ENCODE data around the gene RTL10. TPM values are rescaled to one million over a fixed set of nuclear protein-coding genes. Genes with fewer than 3 reads are reported as not detected.

RTL10 gene
- total and polyA plus RNA-seq, 10 of the 15 experiments (the other 5 are each of a cell fraction or from before 2014, with no cell fraction given) = 5.3 to 18.1 (median 10.3) TPM

DNA sequence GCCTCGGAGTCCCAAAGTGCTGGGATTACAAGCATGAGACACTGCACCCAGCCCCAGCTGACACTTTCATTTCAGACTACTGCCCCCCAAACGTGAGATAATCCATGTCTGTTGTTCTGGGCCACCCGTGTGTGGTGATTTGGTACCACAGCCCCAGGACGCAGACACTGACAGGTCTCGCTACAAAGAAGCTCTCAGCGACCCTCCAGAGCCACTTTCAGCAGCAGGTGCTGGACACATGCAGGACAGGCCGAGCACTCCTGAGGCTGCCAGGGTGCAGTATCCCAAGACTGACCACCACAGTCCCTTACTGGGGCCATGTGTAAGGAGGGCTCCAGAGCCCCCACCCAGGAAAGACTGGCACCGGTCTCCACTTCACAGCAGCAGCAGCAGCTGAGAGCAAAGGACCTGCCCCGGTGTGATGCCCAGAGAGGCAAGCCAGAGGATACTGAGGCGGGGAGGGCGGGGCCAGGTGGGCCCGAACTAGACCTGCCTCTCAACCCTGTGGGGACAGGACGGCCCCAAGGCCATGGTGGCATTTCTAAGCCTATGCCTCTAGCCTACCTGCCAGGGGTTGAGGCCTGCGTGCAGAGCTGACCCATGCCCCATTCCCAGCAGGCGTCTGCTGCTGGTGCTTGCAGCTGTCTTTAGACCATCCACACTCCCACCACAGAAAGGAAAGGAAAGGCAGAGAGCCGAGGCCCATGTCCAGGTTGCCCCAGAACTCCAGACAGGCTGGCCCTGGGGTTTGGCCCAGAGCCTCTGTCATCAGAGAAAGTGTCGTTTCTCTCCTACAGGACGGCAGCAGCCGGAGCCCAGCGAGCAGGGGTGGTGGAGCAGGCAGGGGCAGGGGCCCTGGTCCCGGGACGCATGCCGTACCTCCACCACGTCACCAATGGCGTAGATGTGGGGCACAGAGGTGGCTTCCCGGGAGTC, 28.0 kb upstream of the RTL10 start:
- no peak for FAIRE-seq
- H3K27ac ChIP-seq (ENCODE audit: control insufficient read depth, insufficient read depth) = no peak overlapping the region
- H3K79me2 ChIP-seq (ENCODE audit: control insufficient read depth, insufficient read depth, low read length) = no peaks in the 10 kb centered on the region
- no peak overlapping the region for H3K4me2 ChIP-seq (ENCODE audit: control insufficient read depth, insufficient read depth)
- no peaks in the 10 kb centered on the region for H3K27me3 ChIP-seq (replicated peaks in 1 of 2; ENCODE audit: control insufficient read depth in 2 of 2, insufficient read depth in 2 of 2, low read length in 1 of 2)
- no peaks in the 10 kb centered on the region for H4K20me1 ChIP-seq (ENCODE audit: control insufficient read depth, insufficient read depth)
- ChIA-PET CTCF (interaction anchor here (1.1 kb wide), 1 partner anchor 12 kb away, joined by 3 read pairs; no protein-coding TSS in a partner anchor), RAD21 (ENCODE audit: unreplicated experiment) (no interaction called here), SMC1A (ENCODE audit: uncharacterized antibody, unreplicated experiment) (no interaction called here), POLR2A (no interaction called here)
- intact Hi-C loops (cut with micrococcal nuclease; ENCODE audit: unreplicated experiment) = no loop called here
- ATAC-seq = no peak
- no peaks in the 10 kb centered on the region for H3K9me3 ChIP-seq (replicated peaks; ENCODE audit: control insufficient read depth, insufficient read depth, low read length)
- no peak for DNase-seq (ENCODE audit: low read depth, low spot score)
- in situ Hi-C loops (cut with MboI) = no loop called here
- TF ChIP-seq ZNF207 (IDR thresholded peaks at IDR 0.05; ENCODE audit: borderline replicate concordance) = no peak
- TF ChIP-seq NFXL1 (IDR thresholded peaks at IDR 0.05; ENCODE audit: borderline replicate concordance) = no peak
- no peak for TF ChIP-seq PAX5 (IDR thresholded peaks at IDR 0.05; ENCODE audit: borderline replicate concordance, low read depth, low read length)
- no peak for TF ChIP-seq BCL11A (IDR thresholded peaks at IDR 0.05; ENCODE audit: low read depth, low read length)
- no peak for TF ChIP-seq CBFB (IDR thresholded peaks at IDR 0.05; ENCODE audit: low read depth)
- no peak for TF ChIP-seq EP300 (IDR thresholded peaks at IDR 0.05; ENCODE audit: borderline replicate concordance in 1 of 2, control insufficient read depth in 1 of 2, low read depth in 2 of 2, low read length in 2 of 2)
- TF ChIP-seq RUNX3 (IDR thresholded peaks at IDR 0.05; ENCODE audit: low read length) = no peak
- no peak for TF ChIP-seq NR2C1 (IDR thresholded peaks at IDR 0.05)
- no peak for TF ChIP-seq TARDBP (IDR thresholded peaks at IDR 0.05; ENCODE audit: borderline replicate concordance)
- TF ChIP-seq GABPA (IDR thresholded peaks at IDR 0.05; ENCODE audit: low read depth) = no peak
- no peak for TF ChIP-seq USF1 (IDR thresholded peaks at IDR 0.05; ENCODE audit: borderline replicate concordance, extremely low read length, insufficient read depth, low read depth, low read length)
- TF ChIP-seq, protein P1, sequence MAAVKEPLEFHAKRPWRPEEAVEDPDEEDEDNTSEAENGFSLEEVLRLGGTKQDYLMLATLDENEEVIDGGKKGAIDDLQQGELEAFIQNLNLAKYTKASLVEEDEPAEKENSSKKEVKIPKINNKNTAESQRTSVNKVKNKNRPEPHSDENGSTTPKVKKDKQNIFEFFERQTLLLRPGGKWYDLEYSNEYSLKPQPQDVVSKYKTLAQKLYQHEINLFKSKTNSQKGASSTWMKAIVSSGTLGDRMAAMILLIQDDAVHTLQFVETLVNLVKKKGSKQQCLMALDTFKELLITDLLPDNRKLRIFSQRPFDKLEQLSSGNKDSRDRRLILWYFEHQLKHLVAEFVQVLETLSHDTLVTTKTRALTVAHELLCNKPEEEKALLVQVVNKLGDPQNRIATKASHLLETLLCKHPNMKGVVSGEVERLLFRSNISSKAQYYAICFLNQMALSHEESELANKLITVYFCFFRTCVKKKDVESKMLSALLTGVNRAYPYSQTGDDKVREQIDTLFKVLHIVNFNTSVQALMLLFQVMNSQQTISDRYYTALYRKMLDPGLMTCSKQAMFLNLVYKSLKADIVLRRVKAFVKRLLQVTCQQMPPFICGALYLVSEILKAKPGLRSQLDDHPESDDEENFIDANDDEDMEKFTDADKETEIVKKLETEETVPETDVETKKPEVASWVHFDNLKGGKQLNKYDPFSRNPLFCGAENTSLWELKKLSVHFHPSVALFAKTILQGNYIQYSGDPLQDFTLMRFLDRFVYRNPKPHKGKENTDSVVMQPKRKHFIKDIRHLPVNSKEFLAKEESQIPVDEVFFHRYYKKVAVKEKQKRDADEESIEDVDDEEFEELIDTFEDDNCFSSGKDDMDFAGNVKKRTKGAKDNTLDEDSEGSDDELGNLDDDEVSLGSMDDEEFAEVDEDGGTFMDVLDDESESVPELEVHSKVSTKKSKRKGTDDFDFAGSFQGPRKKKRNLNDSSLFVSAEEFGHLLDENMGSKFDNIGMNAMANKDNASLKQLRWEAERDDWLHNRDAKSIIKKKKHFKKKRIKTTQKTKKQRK (IDR thresholded peaks at IDR 0.05; ENCODE audit: low read depth, low read length) = no peak
- no peak for TF ChIP-seq HSF1 (IDR thresholded peaks at IDR 0.05; ENCODE audit: low read depth, low read length)
- TF ChIP-seq, protein P2, sequence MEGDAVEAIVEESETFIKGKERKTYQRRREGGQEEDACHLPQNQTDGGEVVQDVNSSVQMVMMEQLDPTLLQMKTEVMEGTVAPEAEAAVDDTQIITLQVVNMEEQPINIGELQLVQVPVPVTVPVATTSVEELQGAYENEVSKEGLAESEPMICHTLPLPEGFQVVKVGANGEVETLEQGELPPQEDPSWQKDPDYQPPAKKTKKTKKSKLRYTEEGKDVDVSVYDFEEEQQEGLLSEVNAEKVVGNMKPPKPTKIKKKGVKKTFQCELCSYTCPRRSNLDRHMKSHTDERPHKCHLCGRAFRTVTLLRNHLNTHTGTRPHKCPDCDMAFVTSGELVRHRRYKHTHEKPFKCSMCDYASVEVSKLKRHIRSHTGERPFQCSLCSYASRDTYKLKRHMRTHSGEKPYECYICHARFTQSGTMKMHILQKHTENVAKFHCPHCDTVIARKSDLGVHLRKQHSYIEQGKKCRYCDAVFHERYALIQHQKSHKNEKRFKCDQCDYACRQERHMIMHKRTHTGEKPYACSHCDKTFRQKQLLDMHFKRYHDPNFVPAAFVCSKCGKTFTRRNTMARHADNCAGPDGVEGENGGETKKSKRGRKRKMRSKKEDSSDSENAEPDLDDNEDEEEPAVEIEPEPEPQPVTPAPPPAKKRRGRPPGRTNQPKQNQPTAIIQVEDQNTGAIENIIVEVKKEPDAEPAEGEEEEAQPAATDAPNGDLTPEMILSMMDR (IDR thresholded peaks at IDR 0.05 in 2 of 3, conservative IDR thresholded peaks at IDR 0.05 in 1 of 3; ENCODE audit: control insufficient read depth in 2 of 3, extremely low read depth in 1 of 3, insufficient read depth in 1 of 3, low read depth in 3 of 3, low read length in 3 of 3) = no peak
- H2AFZ ChIP-seq (ENCODE audit: control insufficient read depth, low read depth, low read length) = no peak overlapping the region
- no TSS peak for BruUV-seq (replicated peaks)
- no peaks in the 10 kb centered on the region for H3K4me1 ChIP-seq (ENCODE audit: control insufficient read depth, insufficient read depth, low read length)
- WGBS (ENCODE audit: insufficient coverage, insufficient replicate concordance, low lambda C conversion rate, missing lambda C conversion rate) = 68% methylated on average over 26 of the region's 26 CpGs
- H3K4me3 ChIP-seq = no peak overlapping the region
- no peaks in the 10 kb centered on the region for H3K36me3 ChIP-seq (ENCODE audit: control insufficient read depth in 2 of 2, insufficient read depth in 2 of 2, low read length in 1 of 2)
- H3K9ac ChIP-seq (ENCODE audit: control insufficient read depth, insufficient read depth, low read length) = no peak overlapping the region
